LHCN-M2 (cell line): ENCODE data around the gene FAM83C. TPM values are rescaled to one million over a fixed set of nuclear protein-coding genes. Genes with fewer than 3 reads are reported as not detected.
"Not testable (repeated sequence)": the region's sequence is repeated elsewhere in the genome, so short reads cannot be mapped to it uniquely, and the experiment has no call there.

Source experiments
- DNase-seq: peaks from one replicate; pipeline ENCODE4 v3.0.0-alpha.2; 2012; ENCODE audit warnings: low read depth
- total RNA-seq: library from RNA; depleted of rRNA; stranded (reverse); fragments of >200 nt; gene quantifications from 2 replicates; pipeline ENCODE4 v1.2.3, GENCODE V29; 2014

Gene FAM83C
- total RNA-seq, 1 experiment from 2014 or later, result not detected

DNA sequence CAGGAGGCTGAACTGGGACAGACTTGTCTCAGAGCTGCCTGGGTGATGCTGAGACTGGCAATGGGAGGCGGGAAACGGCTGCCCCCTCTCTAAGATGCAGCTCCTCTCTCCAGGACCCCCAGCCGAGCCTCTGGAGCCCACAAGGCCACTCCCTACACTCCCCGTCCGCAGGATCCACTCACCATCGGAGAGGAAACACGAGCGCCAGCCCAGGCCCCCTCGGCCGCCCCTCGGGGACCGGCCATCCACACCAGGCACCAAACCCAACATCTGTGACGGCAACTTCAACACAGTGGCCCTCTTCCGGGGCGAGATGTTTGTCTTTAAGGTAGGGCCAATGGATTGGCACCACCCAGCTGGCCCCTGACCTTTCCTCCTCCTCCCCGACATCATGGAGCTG, 25.1 kb downstream of the FAM83C start:
- DNase-seq, result no peak

GRCh38 chr20:35264755-35265154, 27.5 kb downstream of the FAM83C start:
- no peak for DNase-seq

- DNase-seq, result no peak
These were observed 28.5 kb downstream of the FAM83C start for GRCh38 chr20:35263532-35264341.

DNA sequence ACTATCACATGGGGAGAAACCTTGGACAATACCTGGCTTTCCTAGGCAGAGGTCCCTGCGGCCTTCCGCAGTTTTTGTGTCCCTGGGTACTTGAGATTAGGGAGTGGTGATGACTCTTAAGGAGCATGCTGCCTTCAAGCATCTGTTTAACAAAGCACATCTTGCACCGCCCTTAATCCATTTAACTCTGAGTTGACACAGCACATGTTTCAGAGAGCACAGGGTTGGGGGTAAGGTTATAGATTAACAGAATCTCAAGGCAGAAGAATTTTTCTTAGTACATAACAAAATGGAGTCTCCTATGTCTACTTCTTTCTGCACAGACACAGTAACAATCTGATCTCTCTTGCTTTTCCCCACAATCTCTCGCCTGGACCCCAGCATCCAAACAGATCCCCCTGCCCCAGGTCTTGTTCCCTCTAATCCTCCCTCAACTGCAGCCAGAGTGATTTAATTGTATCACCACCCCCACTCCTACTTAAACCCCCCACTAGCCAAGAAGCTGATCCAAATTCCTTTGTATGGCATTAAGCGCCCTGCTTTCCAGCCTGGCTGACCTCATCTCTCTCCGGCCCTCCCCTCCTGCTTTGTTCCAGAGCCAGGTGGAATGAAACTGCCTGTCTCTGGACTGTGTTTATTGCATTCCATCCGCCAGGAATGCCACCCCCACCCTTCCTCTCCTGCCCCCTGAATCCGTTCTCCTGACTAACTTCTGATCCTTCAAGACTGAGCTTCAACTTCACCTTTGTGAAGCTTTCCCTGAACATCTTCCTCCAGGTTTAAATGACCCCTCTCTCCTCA, 29.3 kb downstream of the FAM83C start:
- DNase-seq, result not testable (repeated sequence)

DNA sequence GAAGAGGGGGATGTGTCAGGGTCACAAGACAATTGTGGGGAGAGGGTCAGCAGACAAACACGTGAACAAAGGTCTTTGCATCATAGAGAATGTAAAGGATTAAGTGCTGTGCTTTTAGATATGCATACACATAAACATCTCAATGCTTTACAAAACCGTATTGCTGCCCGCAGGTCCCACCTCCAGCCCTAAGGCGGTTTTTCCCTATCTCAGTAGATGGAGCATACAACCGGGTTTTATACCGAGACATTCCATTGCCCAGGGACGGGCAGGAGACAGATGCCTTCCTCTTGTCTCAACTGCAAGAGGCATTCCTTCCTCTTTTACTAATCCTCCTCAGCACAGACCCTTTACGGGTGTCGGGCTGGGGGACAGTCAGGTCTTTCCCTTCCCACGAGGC, 29.9 kb downstream of the FAM83C start:
- not testable (repeated sequence) for DNase-seq

DNA sequence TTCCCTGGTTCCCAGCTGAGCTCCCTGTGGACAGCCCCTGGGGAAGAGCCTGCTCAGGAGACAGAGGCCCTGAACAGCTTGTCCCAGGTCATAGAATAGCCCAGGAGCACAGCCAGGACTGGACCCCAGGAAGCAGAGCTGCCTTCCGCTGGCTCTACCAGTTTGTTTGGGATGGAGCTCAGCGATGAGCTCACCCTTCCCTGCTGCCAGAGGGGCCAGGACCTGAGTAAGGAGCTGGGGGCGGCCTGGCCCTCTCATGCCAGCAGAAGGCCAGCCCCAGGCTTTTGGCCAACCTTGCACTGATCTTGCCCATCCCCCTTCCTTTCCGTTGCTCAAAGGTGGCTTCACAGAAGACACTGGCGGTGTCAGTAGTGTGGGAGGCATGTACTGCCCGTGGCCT, 31.8 kb downstream of the FAM83C start:
- no peak for DNase-seq

DNA sequence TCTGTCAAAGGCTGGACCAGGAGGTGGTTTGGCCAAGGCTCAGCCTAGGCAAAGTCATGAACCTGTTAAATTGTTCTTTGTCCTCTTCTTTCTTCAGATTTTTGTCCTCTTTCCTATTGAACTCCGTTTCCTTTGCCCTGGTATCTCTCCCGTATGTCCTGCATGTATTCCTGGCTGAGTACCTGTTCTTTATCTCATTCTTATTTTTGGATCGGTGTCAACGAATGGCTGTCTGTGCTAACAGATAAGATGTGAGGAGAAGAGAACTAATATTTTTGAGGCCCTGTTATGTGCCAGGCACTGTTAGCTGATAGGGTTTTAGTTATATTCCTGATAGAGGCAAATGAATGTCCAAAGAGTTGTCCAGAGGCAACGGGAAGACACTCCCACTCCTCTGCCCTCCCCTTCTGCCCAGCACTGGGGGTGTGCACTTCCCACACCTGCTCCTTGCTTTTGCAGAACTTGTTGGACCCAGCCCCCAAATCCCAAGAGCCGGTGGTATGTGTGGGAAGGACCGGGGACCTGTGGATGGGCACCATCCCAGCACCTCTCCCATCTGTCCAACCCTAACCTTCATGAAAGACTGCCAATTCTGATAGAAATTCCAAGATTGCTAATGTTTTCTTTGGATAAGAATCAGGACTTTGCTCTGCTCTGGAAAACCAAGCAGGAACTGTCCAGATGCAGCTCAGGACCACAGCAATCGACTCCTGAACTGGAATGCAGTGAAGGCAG, 34.9 kb downstream of the FAM83C start:
- no peak for DNase-seq

DNA sequence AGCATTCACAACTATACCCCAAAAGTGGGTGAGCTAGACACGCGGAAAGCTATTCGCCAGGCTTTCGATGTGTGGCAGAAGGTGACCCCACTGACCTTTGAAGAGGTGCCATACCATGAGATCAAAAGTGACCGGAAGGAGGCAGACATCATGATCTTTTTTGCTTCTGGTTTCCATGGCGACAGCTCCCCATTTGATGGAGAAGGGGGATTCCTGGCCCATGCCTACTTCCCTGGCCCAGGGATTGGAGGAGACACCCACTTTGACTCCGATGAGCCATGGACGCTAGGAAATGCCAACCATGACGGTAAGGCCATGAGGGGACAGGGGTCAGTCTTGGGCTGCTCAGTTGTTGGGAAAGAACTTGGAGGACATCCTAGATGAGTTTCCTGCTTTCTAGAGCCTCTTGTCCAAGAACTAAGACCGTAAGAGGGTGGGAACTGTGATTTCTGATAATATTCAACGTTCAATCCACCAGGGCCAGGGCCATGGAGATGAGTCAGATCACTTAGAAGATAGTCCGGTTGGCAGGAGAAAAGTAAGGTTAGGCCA, 37.7 kb downstream of the FAM83C start:
- DNase-seq, result no peak

GRCh38 chr20:35253010-35253409, 39.2 kb downstream of the FAM83C start:
- no peak for DNase-seq

- DNase-seq, result not testable (repeated sequence)
These were observed 39.6 kb downstream of the FAM83C start for GRCh38 chr20:35252598-35252997.

- no peak for DNase-seq
These were observed 40.2 kb downstream of the FAM83C start for GRCh38 chr20:35252037-35252461.

DNA sequence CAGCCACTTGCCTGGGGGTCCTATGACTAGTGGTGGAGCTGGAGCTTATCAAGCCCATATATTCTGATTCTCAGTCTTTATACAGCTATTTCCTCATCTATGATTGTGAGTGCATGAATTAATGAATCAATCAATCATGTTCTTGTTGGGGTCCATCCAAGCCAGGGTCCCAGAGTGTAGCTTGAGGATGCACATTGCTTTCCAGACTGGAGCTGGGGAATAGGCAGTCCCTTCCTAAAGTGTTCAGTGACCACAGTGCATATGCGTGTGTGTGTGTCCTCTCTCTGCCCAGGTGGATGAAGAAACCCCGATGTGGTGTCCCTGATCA, 40.6 kb downstream of the FAM83C start:
- no peak for DNase-seq

DNA sequence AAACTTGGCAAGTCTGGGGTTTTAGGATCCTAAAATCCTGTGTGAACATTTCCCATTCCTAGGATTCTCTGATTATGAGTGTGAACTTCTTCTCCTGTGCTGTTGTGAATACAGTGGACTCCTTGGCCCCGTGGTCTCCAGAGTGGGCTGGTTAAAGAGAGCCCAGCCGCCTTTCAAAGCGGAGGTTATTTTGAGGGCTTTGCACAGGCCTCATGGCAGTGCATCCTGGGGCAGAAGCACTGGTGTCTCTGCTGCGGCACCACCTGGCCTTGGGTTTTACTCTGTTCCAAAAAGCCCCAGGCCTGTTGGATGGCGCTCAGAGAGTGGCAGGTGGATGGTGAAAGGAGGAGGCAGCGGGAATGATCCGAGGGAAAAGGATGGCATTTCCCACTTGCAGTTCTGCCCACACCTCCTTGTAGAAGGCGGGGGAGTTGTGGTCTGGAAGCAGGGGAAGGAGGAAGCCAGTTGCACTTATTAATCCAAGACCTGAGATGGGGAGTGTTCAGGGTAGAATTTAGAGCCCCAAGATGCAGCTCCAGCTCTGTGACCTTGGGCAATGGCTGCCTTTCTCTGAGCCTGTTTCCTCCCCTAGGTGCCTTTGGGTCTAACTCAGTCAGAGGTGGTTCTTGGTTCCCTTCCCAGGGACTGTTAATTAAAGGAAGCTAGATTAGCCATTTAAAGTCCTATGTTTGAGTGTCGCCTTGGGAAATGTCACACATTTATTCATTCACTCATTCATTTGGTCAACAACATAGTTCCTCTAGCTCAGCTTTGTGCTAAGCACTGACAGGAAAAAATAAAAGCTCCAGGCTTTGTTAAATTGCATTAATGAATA, 43.4 kb downstream of the FAM83C start:
- DNase-seq, result no peak

- no peak for DNase-seq
These were observed 45.5 kb downstream of the FAM83C start for GRCh38 chr20:35246723-35247122.

DNA sequence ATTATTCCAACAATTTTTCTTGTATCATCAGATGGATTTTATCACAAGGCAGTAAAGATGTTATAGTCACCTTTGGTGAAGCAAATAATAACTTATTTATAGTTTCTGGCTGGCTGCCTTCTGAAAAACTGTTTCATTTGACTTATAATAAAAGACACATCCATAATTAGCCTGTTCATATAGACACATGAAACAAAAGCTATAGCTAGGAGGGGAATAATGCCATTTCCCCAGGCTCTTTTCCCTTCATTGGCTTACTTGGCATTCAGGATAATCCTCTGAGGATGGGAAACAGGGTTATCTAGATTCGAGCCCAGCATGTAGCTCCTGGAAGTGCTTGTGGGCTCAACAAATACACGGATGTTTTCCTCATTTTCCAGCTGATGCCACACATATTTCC, 48.2 kb downstream of the FAM83C start:
- no peak for DNase-seq

- no peak for DNase-seq
These were observed 48.9 kb downstream of the FAM83C start for GRCh38 chr20:35243317-35243716.

GRCh38 chr20:35240811-35241293, 51.4 kb downstream of the FAM83C start:
- DNase-seq, result no peak

DNA sequence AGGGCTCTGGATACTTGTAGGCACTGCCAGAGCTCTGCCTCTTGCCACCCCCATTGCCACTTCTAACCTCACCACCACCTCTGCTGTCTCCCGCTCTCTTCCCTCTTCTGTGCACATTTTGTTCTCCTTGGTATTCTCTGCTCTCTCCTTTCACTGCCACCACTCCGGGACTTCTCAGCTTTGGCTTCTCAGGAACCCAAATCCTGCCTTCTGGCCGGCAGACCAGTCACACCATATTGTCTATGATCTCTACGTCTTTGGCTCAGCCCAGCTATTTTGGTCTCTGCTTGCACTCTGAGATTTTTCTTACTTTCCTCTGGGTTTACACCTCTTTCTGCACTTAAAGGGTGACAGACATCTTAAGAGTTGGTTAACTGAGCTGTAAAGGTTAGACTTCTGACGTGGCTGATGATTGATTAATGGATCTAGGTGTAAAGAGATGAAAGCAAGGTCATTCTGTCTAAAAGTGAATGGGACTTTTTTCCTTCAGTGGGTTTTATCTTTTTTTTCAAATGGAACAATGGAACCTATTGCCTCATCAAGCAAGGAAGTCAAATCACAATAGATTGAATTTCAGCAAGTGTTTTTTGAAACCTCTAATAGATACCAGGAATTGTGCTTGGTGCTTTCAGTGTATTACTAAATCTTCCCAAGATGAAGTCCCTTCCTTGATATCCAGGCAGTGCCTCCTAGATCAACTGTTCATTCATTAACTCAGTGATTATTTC, 52.0 kb downstream of the FAM83C start:
- no peak for DNase-seq

DNA sequence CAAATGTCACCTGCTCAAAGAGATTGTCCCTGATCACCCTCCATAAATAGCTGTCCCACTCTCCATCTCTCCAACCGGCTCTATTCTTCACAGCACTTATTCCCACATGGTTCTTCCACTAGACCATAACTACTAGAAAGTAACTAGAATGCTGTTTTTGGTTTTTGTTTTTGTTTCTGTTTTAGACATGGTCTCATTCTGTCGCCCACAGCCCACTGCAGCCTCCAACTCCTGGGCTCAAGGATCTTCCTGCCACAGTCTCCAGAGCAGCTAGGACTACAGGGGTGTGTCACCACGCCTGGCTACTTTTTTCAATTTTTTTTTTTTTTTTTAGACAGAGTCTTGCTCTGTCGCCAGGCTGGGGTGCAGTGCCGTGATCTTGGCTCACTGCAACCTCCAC, 53.5 kb downstream of the FAM83C start:
- no peak for DNase-seq

- DNase-seq, result no peak
These were observed 54.1 kb downstream of the FAM83C start for GRCh38 chr20:35238170-35238569.
